ENCODE measurements around the gene CHST6. TPM values are rescaled to one million over a fixed set of nuclear protein-coding genes. Genes with fewer than 3 reads are reported as not detected.

Gene CHST6
- total RNA-seq, 4 donors from 2014 or later = 0.06 to 0.36 (median 0.09) TPM; not detected in 1

GRCh38 chr16:75534560-75535205 lies 39.4 kb upstream of the CHST6 start:
- no peak for TF ChIP-seq CTCF (IDR thresholded peaks at IDR 0.05)
- DNase-seq (ENCODE audit: low spot score) = no peak
- ATAC-seq (ENCODE audit: low FRiP score) = no peak

GRCh38 chr16:75532791-75533190 lies 37.5 kb upstream of the CHST6 start:
- no peak for ATAC-seq (ENCODE audit: low FRiP score)
- no peak for TF ChIP-seq CTCF (IDR thresholded peaks at IDR 0.05)
- DNase-seq (ENCODE audit: low spot score) = no peak

GRCh38 chr16:75532142-75532765 lies 37.0 kb upstream of the CHST6 start:
- no peak for TF ChIP-seq CTCF (IDR thresholded peaks at IDR 0.05)
- no peak for DNase-seq (ENCODE audit: low spot score)
- no peak for ATAC-seq (ENCODE audit: low FRiP score)

- ATAC-seq (ENCODE audit: low FRiP score) (no peak), DNase-seq (ENCODE audit: low spot score) (no peak)
- TF ChIP-seq CTCF (IDR thresholded peaks at IDR 0.05) = no peak
These were observed 34.7 kb upstream of the CHST6 start for GRCh38 chr16:75529959-75530358.

- no peak for TF ChIP-seq CTCF (IDR thresholded peaks at IDR 0.05)
- ATAC-seq (ENCODE audit: low FRiP score) = no peak
- DNase-seq (ENCODE audit: low spot score) = no peak
These were observed 34.0 kb upstream of the CHST6 start for GRCh38 chr16:75529056-75529905.

GRCh38 chr16:75527825-75528299 lies 32.6 kb upstream of the CHST6 start:
- no peak for DNase-seq (ENCODE audit: low spot score)
- TF ChIP-seq CTCF (IDR thresholded peaks at IDR 0.05) = no peak
- ATAC-seq (ENCODE audit: low FRiP score) = no peak
